HepG2 (cell line): ENCODE measurements around the gene PACC1. TPM values are rescaled to one million over a fixed set of nuclear protein-coding genes. Genes with fewer than 3 reads are reported as not detected.
A peak's percentile ranks its signal among the peaks of the same experiment; 100 is the strongest.

Experiments
- ATAC-seq: fragments of 200-7000 bp; cut with Tn5 transposase; 3 replicates; pipeline ENCODE4 v1.9.1; 2020; ENCODE audit warnings: mild to moderate bottlenecking, moderate library complexity
- BruUV-seq: library from RNA; stranded (reverse); fragments of 400-500 nt; replicated peaks from 2 replicates; lab custom pipeline; 2021; lab: Mats Ljungman, UMichigan
- CTCF ChIA-PET: fragments of 300-600 bp; formaldehyde crosslinking; extraction: SDS; loops from one replicate; lab custom pipeline; 2021; ENCODE audit warnings: low total read pairs, inconsistent platforms, low intra/inter-chr PET ratio; lab: Yijun Ruan, JAX
- POLR2A ChIA-PET: fragments of 350-600 bp; sonication (Branson Sonifier 250); formaldehyde crosslinking; loops from one replicate; lab custom pipeline; 2020; ENCODE audit warnings: antibody characterized with exemption, inconsistent platforms; lab: Yijun Ruan, JAX
- DNase-seq: peaks from one replicate; pipeline ENCODE4 v3.0.0-alpha.2; 2015; ENCODE audit warnings: low spot score
- FAIRE-seq: peaks from 3 replicates; lab custom pipeline; 2011; peaks lifted over from hg19 to GRCh38; lab: Jason Lieb, UNC
- H2AFZ ChIP-seq: one replicate; pipeline ENCODE4 v1.6.1; 2011; ENCODE audit warnings: low read length, inconsistent platforms
- H3K27ac ChIP-seq: fragments of 300-600 bp; 3 replicates; pipeline ENCODE4 v1.8.0; 2011; ENCODE audit warnings: mixed run types, mild to moderate bottlenecking, mixed read lengths, low read length, inconsistent platforms; ENCODE audit not compliant: insufficient read depth; ENCODE audit errors: extremely low read length
- H3K27me3 ChIP-seq, 2 experiments: fragments of 200-600 bp in 1 of 2; 2 replicates in 1 of 2; 3 replicates in 1 of 2; pipeline versions ENCODE4 v1.6.0 to v1.8.0; 2011; ENCODE audit warnings: low read length in 2 of 2, mild to moderate bottlenecking in 2 of 2, moderate library complexity in 2 of 2, inconsistent platforms in 1 of 2; ENCODE audit not compliant: insufficient read depth in 2 of 2, control insufficient read depth in 1 of 2
- H3K36me3 ChIP-seq, 2 experiments: fragments of 200-600 bp in 1 of 2; replicated peaks in 1 of 2; 2 replicates in 1 of 2; 3 replicates in 1 of 2; pipeline versions ENCODE4 v1.5.1 to v1.8.0; 2011; ENCODE audit warnings: low read length in 2 of 2, inconsistent platforms in 1 of 2; ENCODE audit not compliant: insufficient read depth in 2 of 2, control insufficient read depth in 1 of 2
- H3K4me1 ChIP-seq: 2 replicates; pipeline ENCODE4 v1.5.1; 2012; ENCODE audit warnings: low read length, inconsistent platforms; ENCODE audit not compliant: insufficient read depth
- H3K4me2 ChIP-seq: 2 replicates; pipeline ENCODE4 v1.6.0; 2011; ENCODE audit warnings: low read depth, low read length, inconsistent platforms
- H3K4me3 ChIP-seq, 3 experiments: fragments of 200-600 bp in 1 of 3; sonication (generic), shearing (Covaris generic) in 1 of 3; replicated peaks in 1 of 3; 2 replicates each; pipeline ENCODE4 v1.5.1; 2011 to 2016; ENCODE audit warnings: low read length in 3 of 3, inconsistent platforms in 2 of 3, low read depth in 2 of 3, mild to moderate bottlenecking in 2 of 3, control low read depth in 1 of 3, mixed read lengths in 1 of 3; ENCODE audit not compliant: insufficient read depth in 1 of 3
- H3K79me2 ChIP-seq: one replicate; pipeline ENCODE4 v1.6.1; 2011; ENCODE audit warnings: low read length, inconsistent platforms; ENCODE audit not compliant: insufficient read depth
- H3K9ac ChIP-seq: 2 replicates; pipeline ENCODE4 v1.6.0; 2011; ENCODE audit warnings: mild to moderate bottlenecking, low read depth, low read length, inconsistent platforms; ENCODE audit not compliant: insufficient read depth
- H3K9me3 ChIP-seq: 2 replicates; pipeline ENCODE4 v1.5.1; 2012; ENCODE audit warnings: mild to moderate bottlenecking, low read length
- H4K20me1 ChIP-seq: 2 replicates; pipeline ENCODE4 v1.6.0; 2011; ENCODE audit warnings: inconsistent platforms, mild to moderate bottlenecking, low read length, moderate library complexity; ENCODE audit not compliant: insufficient read depth
- CERS6 ChIP-seq: sonication (generic); formaldehyde crosslinking; IDR thresholded peaks from 2 replicates; pipeline ENCODE4 v1.5.0; 2020; ENCODE audit warnings: missing genetic modification reagents
- CHD2 ChIP-seq: IDR thresholded peaks from 2 replicates; pipeline ENCODE4 v1.6.1; 2011; ENCODE audit warnings: low read depth, low read length, improper control_type of control experiment
- MEF2D ChIP-seq: sonication (generic); formaldehyde crosslinking; IDR thresholded peaks from 2 replicates; pipeline ENCODE4 v1.5.1; 2020; ENCODE audit warnings: mild to moderate bottlenecking, missing genetic modification reagents
- NFE2 ChIP-seq: sonication (generic); formaldehyde crosslinking; IDR thresholded peaks from 2 replicates; pipeline ENCODE4 v1.4.0; 2020; ENCODE audit warnings: missing genetic modification reagents
- PCBP2 ChIP-seq: fragments of 200-400 bp; formaldehyde crosslinking; optimal IDR thresholded peaks from 2 replicates; pipeline ENCODE3; 2018; ENCODE audit warnings: low read length, low read depth; ENCODE audit not compliant: poor library complexity, severe bottlenecking
- RARA ChIP-seq: IDR thresholded peaks from 2 replicates; pipeline ENCODE4 v1.6.1; 2016; ENCODE audit warnings: missing genetic modification reagents, missing compliant biosample characterization
- TAF1 ChIP-seq: sonication (generic); formaldehyde crosslinking; IDR thresholded peaks from 2 replicates; pipeline ENCODE4 v1.4.0; 2020; ENCODE audit warnings: missing genetic modification reagents
- THAP8 ChIP-seq: sonication (generic); formaldehyde crosslinking; IDR thresholded peaks from 2 replicates; pipeline ENCODE4 v1.5.1; 2020; ENCODE audit warnings: missing genetic modification reagents, mild to moderate bottlenecking, borderline replicate concordance
- ZBTB37 ChIP-seq: sonication (generic); formaldehyde crosslinking; IDR thresholded peaks from 2 replicates; pipeline ENCODE4 v1.4.0; 2020; ENCODE audit warnings: mild to moderate bottlenecking, missing genetic modification reagents
- ZMYM3 ChIP-seq: sonication (generic); formaldehyde crosslinking; IDR thresholded peaks from 2 replicates; pipeline ENCODE4 v1.5.1; 2020; ENCODE audit warnings: mild to moderate bottlenecking, missing genetic modification reagents
- ZNF549 ChIP-seq: sonication (generic); formaldehyde crosslinking; IDR thresholded peaks from 2 replicates; pipeline ENCODE4 v1.5.0; 2020; ENCODE audit warnings: missing genetic modification reagents
- ZNF552 ChIP-seq: sonication (generic); formaldehyde crosslinking; IDR thresholded peaks from 2 replicates; pipeline ENCODE4 v1.9.0; 2022; ENCODE audit warnings: missing genetic modification reagents, mild to moderate bottlenecking, borderline replicate concordance
- ZNF772 ChIP-seq: sonication (generic); formaldehyde crosslinking; IDR thresholded peaks from 2 replicates; pipeline ENCODE4 v1.5.0; 2020; ENCODE audit warnings: mild to moderate bottlenecking, missing genetic modification reagents
- whole genome bisulfite sequencing: methylation state at CpG from one replicate; pipeline ENCODE4 v1.1.6; 2017; ENCODE audit warnings: low lambda C conversion rate; 5-methylcytosine and 5-hydroxymethylcytosine counted together
- in situ Hi-C: cut with HindIII; loops from 2 replicates; pipeline ENCODE4 v1.10.0; 2017; ENCODE audit warnings: low pct_unique_long_range_greater_than_20kb; ENCODE audit not compliant: extremely low pct_ligation_motif_present
- intact Hi-C: fragments of 100-400 bp; cut with micrococcal nuclease; formaldehyde crosslinking; loops from one replicate; pipeline ENCODE4 v1.10.0; 2022; ENCODE audit not compliant: unreplicated experiment
- polyA plus RNA-seq, 8 experiments: library from polyadenylated mRNA; depleted of rRNA in 3 of 8; stranded (reverse) in 7 of 8; unstranded in 1 of 8; fragments of >200 nt; fragmentation: Illumina TruSeq in 4 of 8; extraction: Trizol in 4 of 8; gene quantifications; 2 replicates each; pipeline versions ENCODE4 v1.2.1 to v1.2.3, GENCODE V29; 2011 to 2016; ENCODE audit warnings: low read depth in 4 of 8, missing spikeins in 1 of 8, mixed read lengths in 1 of 8; ENCODE audit not compliant: insufficient read depth in 1 of 8
- total RNA-seq, 5 experiments: library from RNA; depleted of rRNA; stranded (reverse); fragments of >200 nt; fragmentation: Illumina TruSeq; extraction: Trizol; gene quantifications; 2 replicates each; pipeline ENCODE4 v1.2.3, GENCODE V29; 2016; ENCODE audit warnings: low read depth in 1 of 5
- TF ChIP-seq, protein P1 (sequence below): sonication (generic); formaldehyde crosslinking; IDR thresholded peaks from 2 replicates; pipeline ENCODE4 v1.8.1; 2023; ENCODE audit warnings: missing genetic modification reagents, inconsistent platforms, borderline replicate concordance
- TF ChIP-seq, protein P2 (sequence below): sonication (generic); formaldehyde crosslinking; IDR thresholded peaks from 2 replicates; pipeline ENCODE4 v1.5.1; 2020; ENCODE audit warnings: missing genetic modification reagents, mild to moderate bottlenecking, borderline replicate concordance

Gene PACC1
- total and polyA plus RNA-seq, 2 of the 13 experiments (the other 11 are each of a cell fraction or from before 2014, with no cell fraction given), result 9.4 to 10.7 TPM

DNA sequence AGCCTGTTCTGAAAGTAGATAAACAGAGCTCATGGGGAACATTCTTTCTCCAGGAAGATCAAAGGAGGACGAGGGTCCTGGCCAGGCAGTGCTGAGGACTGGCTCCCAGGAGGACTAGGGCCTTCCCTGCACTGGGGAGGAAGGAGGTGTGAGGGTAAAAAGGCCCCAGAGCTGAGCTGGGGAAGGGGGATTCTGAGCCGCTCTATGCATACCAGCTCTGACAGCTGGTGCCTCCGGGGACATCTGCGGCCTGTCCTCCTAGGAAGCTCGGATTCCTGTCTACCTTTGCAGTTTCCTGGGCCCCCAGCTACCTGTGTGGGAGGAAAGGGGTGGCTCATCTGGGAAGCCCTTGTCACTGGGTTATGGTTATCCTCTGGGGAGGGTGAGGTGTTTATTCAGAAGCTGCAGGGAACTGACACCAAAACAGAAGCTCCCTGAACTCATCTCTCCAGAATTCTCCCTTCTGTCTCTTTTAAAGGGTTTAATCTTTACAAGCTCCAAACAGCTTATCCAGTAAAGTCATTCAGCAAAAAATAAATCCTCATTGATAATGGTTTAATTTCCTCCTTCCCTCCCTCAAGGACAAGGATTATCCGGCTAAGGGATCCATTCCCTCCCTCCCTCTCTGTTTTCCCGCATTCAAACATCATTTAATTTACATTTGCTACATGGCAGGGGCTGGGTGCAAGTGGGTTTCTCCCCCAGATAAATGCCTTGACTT is 49.0 kb upstream of the PACC1 start:
- CTCF ChIA-PET, result no interaction called here
- Histone ChIP-seq H3K4me3 (peak overlapping the region in 1 of 3 experiments; percentile 48; a peak in 1 of 6 replicates), H3K4me2 (peak overlapping the region; percentile 51), H3K79me2 (no peaks in the 10 kb centered on the region), H2AFZ (no peak overlapping the region), H3K27me3 (peaks cover 0 to 14% of the 10 kb centered on the region in 2 experiments; a peak in 1 of 5 replicates), H3K9ac (no peak overlapping the region), H3K4me1 (peaks cover 23% of the 10 kb centered on the region), H3K9me3 (no peaks in the 10 kb centered on the region), H4K20me1 (no peaks in the 10 kb centered on the region), H3K36me3 (no peaks in the 10 kb centered on the region), H3K27ac (no peak overlapping the region)
- no peak for DNase-seq
- WGBS, result 32% methylated on average over 7 of the region's 7 CpGs
- ATAC-seq, result peak; percentile 18
- no peak for FAIRE-seq
- in situ Hi-C loops (no loop called here), intact Hi-C loops (no loop called here)
- no TSS peak for BruUV-seq
- POLR2A ChIA-PET, result no interaction called here
- TF ChIP-seq CHD2 (no peak), ZNF772 (no peak), ZNF549 (CRISPR knock-in tag) (no peak), ZNF552 (no peak), TAF1 (no peak), PCBP2 (no peak), RARA (no peak), CERS6 (CRISPR knock-in tag) (no peak), ZMYM3 (CRISPR knock-in tag) (no peak), ZBTB37 (CRISPR knock-in tag) (no peak), THAP8 (CRISPR knock-in tag) (no peak), NFE2 (CRISPR knock-in tag) (no peak), MEF2D (no peak)
- TF ChIP-seq, protein P1, sequence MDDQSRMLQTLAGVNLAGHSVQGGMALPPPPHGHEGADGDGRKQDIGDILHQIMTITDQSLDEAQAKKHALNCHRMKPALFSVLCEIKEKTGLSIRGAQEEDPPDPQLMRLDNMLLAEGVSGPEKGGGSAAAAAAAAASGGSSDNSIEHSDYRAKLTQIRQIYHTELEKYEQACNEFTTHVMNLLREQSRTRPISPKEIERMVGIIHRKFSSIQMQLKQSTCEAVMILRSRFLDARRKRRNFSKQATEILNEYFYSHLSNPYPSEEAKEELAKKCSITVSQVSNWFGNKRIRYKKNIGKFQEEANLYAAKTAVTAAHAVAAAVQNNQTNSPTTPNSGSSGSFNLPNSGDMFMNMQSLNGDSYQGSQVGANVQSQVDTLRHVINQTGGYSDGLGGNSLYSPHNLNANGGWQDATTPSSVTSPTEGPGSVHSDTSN (CRISPR knock-in tag), result no peak
- TF ChIP-seq, protein P2, sequence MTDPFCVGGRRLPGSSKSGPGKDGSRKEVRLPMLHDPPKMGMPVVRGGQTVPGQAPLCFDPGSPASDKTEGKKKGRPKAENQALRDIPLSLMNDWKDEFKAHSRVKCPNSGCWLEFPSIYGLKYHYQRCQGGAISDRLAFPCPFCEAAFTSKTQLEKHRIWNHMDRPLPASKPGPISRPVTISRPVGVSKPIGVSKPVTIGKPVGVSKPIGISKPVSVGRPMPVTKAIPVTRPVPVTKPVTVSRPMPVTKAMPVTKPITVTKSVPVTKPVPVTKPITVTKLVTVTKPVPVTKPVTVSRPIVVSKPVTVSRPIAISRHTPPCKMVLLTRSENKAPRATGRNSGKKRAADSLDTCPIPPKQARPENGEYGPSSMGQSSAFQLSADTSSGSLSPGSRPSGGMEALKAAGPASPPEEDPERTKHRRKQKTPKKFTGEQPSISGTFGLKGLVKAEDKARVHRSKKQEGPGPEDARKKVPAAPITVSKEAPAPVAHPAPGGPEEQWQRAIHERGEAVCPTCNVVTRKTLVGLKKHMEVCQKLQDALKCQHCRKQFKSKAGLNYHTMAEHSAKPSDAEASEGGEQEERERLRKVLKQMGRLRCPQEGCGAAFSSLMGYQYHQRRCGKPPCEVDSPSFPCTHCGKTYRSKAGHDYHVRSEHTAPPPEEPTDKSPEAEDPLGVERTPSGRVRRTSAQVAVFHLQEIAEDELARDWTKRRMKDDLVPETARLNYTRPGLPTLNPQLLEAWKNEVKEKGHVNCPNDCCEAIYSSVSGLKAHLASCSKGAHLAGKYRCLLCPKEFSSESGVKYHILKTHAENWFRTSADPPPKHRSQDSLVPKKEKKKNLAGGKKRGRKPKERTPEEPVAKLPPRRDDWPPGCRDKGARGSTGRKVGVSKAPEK (CRISPR knock-in tag), result no peak
